ENCODE results near the gene LAMC1.

Gene LAMC1

GRCh38 chr1:183023146-183023600 lies at the start of gene LAMC1:
Gene LAMC1, plus strand, starts transcription at chr1:183023420. Its CDS starts 297 bp downstream, at chr1:183023717.
- peak; percentile 86 for DNase-seq

GRCh38 chr1:182974506-182975191 lies 48.6 kb upstream of the LAMC1 start:
- DNase-seq, result no peak

- DNase-seq, result no peak
Observed at GRCh38 chr1:182977480-182977879, 45.7 kb upstream of the LAMC1 start.

DNA sequence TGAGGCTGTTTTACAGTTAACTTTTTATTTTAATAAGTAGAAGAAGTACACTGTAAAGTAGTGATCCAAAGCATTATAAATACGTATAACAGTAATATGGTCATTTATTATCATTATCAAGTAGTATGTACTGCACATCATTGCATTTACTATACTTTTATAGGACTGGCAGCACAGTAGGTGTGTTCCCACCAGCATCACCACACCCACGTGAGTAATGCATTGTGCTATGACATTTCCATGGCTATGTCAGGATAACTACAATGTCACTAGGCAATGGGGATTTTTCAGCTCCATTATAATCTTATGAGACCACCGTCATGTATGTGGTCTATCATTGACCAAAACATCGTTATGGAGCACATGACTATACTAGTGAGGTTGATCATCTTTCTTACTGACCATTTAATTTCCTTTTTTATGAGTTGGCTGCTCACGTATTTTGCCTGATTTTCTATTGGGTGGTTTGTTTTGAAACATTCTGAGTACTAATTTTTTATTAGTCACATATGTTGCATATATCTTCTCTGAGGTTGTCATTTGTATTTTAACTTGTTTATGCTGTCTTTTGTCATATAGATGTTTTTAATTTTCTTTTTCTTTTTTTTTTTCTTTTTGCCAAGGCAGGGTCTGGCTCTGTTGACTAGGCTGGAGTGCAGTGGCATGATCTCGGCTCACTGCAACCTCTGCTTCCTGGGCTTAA lies 44.9 kb upstream of the LAMC1 start:
- no peak for DNase-seq

DNA sequence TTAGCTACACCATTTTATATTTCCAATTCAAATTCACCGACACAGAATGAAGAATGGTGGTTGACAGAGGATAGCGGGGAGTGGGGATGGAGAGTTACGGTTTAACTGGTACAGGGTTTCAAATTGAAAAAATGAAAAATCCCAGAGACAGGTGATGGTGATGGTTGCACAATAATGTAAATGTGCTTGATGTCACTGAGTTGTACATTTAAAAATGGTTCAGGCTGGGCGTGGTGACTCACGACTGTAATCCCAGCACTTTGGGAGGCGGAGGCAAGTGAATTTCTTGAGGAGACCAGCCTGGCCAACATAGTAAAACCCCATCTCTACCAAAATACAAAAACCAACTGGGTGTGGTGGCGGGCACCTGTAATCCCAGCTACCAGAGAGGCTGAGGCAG lies 39.1 kb upstream of the LAMC1 start:
- DNase-seq, result no peak

- no peak for DNase-seq
Observed at GRCh38 chr1:182984621-182985020, 38.6 kb upstream of the LAMC1 start.

GRCh38 chr1:182985876-182986275 lies 37.3 kb upstream of the LAMC1 start:
- no peak for DNase-seq

GRCh38 chr1:182990413-182991144 lies 32.6 kb upstream of the LAMC1 start:
- no peak for DNase-seq

GRCh38 chr1:182993746-182994145 lies 29.5 kb upstream of the LAMC1 start:
- no peak for DNase-seq

DNA sequence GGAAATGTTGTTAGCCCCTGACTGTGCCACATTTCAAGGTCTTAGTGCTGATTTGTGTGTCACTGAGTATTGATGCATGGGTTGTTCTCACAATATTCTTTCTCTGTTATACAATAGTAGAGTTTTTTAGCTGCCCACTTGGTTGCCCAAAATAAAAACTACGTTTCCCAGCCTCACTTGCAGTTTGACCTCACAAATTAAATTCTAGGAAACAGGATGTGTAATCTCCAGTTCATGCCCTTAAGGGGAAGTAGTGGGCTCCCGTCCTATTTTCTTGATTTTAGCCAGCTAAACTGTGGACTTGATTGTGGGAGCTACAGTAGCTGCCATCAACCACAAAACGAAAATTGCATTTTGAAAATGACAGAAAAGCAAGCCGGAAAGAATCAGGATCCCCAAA lies 27.3 kb upstream of the LAMC1 start:
- no peak for DNase-seq

- DNase-seq, result no peak
Observed at GRCh38 chr1:182996816-182997215, 26.4 kb upstream of the LAMC1 start.

- DNase-seq, result no peak
Observed at GRCh38 chr1:182998482-182998881, 24.7 kb upstream of the LAMC1 start.

- no peak for DNase-seq
Observed at GRCh38 chr1:183000167-183000962, 22.9 kb upstream of the LAMC1 start.

- no peak for DNase-seq
Observed at GRCh38 chr1:183002267-183002666, 21.0 kb upstream of the LAMC1 start.

- DNase-seq, result no peak
Observed at GRCh38 chr1:183002797-183003196, 20.4 kb upstream of the LAMC1 start.

DNA sequence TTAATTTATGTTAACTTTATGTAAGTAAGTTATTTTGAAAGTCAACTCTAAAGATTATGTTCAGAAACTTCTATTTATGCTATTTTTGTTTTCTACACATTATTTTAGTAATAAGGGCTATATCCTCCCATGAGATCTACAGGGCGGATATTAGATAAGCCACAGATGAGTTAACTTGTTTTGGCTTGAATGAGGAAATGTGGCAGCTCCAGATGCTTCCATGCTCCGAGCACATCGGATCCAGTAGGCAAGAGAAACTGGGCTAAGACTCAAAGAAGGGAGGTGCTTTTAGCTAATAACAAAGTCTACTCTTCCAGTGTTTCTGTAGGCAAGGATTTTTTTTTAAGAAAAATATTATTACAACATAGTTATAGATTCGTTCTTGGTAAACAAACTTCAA lies 20.0 kb upstream of the LAMC1 start:
- DNase-seq, result peak; percentile 34

- DNase-seq, result no peak
Observed at GRCh38 chr1:183004141-183004540, 19.1 kb upstream of the LAMC1 start.

- no peak for DNase-seq
Observed at GRCh38 chr1:183011859-183012258, 11.4 kb upstream of the LAMC1 start.

GRCh38 chr1:183012301-183012994 lies 10.8 kb upstream of the LAMC1 start:
- DNase-seq, result no peak

DNA sequence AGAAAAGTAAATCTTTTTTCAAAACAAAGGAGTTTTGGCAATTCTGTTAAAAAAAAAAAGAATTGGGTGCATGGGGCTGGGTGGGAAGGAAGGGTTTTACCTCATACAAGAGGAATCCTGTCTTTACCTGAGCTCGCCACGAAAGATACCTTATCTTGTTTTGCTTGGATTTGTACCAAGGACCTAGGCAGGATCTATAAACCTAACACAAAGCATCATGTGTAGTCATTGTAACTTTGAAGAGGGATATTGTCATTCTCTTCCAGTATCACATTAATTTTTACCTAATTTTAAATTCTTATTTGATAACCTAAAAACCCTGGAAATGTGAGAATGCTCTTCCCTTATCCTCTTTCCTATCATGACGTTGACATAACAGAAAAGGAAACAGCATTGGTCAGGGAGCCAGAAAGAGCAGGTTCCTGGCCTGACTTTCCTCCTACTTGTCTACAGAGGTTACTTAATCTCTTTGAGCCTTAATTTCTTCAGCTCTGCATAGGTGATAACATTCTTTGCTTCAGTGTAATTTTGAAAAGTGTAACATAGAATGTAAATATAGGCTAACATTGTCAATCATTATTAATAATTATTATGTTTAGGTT lies 4.0 kb upstream of the LAMC1 start:
- no peak for DNase-seq

- peak; percentile 25 for DNase-seq
Observed at GRCh38 chr1:183019860-183020259, 3.4 kb upstream of the LAMC1 start.

All from NCI-H2171 treated with DMSO at 0.1 percent for 48 hours (cell line).